AG08395 (cell line): ENCODE measurements around the gene DNAJC24.

ENCODE experiments used
- DNase-seq: peaks from one replicate; pipeline ENCODE4 v3.0.0; 2012; ENCODE audit warnings: mixed read lengths, low spot score

Gene DNAJC24

DNA sequence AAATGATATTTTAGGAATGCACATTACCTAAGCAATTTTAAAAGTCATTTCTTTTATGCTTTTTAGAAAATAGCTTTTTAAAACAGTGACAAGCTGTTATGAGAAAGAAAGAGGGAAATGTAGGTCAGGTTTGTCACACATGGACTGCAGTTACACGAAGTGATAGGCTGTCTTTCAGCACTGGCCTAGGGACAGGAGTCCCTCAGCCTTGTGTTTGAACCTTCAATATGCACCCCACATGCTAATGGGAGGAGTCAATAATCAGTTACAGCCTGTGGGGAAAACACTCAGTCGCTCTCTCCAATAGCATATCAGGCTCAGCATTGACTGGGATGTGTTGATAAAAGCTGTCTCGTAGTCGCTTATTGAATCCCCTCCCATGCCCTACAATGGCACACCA is 45.8 kb downstream of the DNAJC24 start:
- no peak for DNase-seq

DNA sequence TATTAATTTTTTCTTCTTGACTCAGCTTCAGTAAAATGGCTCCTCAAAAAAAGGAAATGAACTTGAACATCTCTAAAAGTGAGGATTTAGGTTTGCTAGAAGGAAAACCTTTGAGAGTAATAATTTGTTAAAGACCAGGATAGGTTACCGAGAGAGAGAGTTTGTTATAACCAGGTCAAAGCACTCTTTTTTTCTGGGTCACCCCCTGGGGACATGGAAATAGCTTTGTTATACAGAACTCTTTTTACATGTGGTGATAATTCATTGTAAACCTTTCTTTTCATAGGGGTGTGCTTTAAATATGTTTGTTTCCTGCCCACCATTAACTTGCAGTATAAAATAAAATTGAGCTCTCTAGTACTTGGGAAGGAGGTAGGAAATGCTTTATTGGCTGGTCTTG is 47.7 kb downstream of the DNAJC24 start:
- DNase-seq: no peak

DNA sequence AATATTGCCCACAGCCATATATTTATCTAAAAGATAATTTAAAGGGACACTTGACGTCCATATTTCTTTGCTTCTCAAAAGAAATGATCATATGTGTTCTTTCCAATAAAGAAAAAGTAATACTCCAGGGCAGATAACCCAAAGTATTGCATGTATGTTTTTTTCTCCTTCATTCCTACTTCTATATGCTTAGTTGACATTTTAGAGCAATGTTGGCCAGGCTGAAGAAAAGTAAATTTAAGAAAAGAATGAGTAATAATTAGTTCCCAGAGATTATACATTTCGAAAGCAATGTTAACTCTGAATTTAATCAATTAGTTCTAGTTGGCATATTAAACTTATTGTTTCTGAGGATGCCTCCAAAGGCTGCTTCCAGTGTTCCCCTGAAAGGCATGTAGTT is 48.2 kb downstream of the DNAJC24 start:
- no peak for DNase-seq

DNA sequence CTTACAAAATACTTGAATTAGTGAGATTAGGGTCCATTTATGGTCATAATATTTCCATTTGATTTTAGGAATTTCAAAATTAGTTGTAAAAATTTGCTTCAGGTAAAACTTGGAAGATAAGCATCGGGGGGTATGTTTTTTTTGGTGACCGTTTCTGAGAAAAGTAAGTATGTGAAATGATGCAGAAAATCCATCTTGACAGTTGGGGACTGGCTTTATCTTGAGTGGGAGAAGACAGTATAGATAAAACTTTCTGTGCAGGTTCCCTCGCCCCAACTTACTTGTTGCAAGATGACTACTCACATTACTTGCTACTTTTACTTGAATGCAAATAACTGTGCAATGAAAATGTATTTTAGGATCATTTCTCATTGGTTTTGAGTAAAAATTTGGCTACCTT is 49.5 kb downstream of the DNAJC24 start:
- no peak for DNase-seq

DNA sequence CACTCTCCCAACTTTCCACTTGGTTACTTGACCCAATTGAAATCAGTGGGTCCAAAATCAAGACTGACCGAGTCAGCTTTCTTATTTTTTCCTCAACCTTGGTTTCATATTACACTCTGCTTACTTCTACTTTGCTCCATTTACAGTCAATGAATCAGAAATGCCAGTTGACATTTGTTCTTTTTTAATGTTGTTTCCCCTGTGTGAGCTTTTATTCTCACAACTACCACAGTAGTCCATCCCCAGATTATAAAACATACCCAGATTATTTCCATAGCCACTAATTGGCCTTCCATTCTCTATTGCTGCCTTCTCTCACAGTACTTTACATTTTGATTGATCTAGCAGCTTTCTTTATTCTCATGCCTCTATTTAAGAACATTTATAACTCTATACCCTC is 50.0 kb downstream of the DNAJC24 start:
- DNase-seq: no peak

DNA sequence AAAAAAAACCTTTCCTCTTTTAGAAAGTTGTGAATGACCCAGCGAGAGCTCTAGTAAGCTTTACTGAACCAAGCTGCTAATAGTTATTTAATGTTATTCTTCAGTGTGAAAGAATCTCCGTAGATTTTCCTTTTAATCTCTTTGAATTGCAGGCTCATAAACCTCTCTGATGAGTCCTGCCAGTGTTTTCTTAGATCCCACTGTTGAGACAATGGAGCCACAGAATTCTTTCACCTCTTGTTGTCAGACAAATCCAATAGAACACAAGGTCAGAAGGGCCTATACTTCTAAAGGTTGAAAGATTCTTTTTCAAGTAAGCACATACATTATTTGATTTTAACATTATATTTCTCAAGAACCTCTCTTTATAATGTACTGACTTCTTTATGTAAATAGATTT is 52.2 kb downstream of the DNAJC24 start:
- no peak for DNase-seq

DNA sequence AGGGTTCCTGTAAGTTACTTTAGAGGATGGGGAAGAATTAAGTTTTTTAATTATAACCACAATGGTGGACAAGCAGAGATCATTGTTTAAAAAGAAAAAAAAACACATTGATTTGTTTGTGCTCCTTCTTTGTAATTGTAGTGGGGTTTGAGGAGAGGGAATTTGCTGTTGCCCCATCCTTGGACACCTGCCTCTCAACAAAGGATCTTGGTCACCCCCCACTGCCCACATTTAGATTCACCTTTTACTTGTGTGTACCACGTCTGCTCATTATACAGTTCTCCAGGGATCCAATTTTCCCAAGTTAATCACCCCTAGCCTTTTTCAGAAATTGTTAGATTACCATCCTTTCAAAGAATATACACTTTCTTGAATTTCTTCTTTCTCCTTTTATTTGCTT is 53.0 kb downstream of the DNAJC24 start:
- no peak for DNase-seq

DNA sequence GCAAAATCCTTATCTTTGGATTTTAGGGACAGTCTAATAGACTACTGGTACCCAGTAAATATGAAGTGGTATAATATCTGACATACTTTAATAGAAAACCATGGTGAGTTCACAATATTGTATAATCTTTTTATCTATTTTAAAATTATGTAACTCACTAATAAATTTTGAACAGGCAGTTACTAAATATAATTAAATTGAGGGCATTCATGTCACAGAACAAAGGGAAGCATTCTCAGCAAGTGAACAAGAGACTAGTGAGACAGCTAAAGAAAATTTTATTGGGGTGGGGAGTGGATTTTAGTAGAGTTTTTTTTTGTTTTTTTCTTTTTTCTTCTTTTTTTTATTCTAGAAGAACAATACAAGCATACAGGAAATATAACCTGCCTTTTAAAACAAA is 55.0 kb downstream of the DNAJC24 start:
- no peak for DNase-seq

DNA sequence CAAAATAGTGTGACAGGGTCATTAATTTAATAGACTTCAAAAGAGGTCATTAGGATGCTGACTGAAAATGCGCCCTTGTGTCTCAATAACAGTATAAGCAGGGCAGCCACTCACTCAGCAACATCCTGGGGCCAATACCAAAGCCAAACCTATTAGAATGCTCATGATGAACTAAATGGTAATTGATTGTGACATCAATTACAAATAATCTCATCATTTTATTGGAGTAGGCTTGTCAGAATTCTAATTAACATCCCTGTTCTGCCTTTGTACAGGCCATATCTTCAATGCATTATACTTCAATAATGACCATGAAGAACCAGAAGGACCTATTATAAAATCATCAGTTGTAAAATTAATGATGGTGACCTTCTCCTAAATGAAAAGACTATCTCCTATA is 64.2 kb downstream of the DNAJC24 start:
- no peak for DNase-seq

DNA sequence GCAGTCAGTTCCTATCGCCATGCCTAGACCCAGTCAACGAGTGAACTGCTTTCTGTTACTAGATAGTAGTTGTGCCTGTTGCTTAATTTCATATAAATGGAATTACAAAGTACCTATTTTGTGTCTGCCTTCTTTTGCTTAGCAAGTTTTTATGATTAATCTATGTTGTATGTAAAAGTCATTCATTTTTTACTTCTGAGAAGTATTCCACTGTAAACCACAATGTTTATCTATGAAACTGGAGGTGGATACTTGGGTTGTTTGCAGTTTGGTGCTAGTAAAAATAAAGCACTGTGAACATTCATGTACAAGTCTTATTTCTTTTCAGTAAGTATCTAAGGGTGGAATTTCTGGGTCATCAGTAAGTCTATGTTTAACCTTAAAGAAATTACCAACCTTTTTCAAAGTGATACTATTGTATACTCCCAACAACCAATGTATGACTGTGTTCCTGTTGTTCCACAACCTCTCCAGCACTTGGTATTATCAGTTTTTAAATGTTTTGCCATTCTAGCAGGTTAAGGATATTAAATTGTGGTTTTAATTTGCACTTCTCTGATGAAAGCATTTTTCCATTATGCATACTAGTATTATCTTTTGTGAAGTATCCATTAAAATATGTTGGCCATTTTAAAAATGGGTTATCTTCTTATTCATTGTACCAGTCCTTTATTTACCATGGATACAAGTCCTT is 68.2 kb downstream of the DNAJC24 start:
- peak; percentile 2 for DNase-seq

DNA sequence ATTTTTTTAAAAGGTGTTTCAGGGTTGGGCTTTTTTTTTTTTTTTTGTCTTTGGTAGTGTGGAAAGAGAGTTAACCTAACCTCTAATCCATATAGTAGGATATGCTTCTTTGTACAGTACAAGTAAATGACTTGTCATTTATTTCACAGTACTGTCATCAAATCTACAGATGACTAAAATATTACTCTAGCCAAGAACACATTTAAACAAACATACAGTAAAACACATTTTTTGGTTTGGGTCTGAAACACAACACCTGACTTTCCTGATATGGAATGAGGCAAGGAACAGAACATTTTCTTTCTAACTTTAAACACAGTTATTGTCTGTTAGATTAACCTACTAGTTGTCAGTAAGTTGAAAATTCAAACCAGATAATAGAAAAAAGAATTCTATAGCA is 71.6 kb downstream of the DNAJC24 start:
- no peak for DNase-seq

DNA sequence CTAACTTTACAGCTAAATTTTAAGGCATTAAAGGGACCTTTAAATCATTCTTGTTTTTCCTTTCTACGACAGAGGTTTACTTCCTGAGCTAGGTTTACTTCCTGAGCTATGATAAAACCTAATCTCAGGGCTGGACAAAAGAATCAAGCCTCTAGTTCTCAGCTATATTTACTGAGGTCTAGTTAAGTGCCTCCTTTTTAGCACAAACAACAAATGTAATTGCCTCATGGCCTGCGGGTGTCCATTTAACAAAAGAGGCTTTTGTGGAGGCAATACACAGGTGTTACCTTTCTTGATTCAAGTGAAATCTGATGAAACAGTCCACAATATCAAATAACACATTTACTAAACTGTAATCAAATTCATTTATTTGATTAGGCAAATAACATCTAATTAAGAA is 72.4 kb downstream of the DNAJC24 start:
- DNase-seq: no peak

DNA sequence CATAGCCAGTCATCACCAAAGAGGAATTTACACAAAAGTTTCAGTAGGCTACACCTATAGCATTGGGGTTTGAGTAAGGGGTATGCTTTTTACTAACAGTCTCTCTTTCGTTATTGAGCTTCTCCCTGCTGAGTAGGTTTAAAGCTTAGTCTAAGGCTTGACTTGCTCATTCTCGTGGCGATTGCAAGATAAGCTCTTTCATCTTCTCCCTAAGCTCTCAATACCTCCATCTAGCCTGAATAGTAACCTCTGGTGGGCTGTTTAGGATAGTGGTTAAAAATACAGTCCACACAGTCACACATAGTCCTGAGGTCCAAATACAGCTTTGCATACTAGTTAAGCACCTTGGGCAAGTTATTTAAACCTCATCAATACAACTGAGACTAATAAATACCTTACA is 74.1 kb downstream of the DNAJC24 start:
- no peak for DNase-seq

DNA sequence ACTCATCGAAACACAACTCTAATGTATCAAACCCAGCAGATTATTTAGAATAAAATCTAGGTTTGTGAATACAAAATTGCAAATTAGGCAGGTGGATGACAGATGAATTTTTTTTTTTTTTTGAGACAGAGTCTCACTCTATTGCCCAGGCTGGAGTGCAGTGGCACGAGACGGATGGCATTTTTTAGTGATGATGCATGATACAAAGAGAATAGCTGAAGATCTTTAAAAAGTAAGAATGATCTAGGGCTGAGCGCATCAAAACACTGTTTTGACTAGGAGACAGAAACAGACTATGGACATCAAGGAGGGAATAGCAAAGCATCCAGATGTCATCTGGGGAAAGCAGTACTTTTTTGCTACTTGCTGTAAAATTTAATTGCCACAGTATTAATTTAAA is 76.0 kb downstream of the DNAJC24 start:
- DNase-seq: no peak

DNA sequence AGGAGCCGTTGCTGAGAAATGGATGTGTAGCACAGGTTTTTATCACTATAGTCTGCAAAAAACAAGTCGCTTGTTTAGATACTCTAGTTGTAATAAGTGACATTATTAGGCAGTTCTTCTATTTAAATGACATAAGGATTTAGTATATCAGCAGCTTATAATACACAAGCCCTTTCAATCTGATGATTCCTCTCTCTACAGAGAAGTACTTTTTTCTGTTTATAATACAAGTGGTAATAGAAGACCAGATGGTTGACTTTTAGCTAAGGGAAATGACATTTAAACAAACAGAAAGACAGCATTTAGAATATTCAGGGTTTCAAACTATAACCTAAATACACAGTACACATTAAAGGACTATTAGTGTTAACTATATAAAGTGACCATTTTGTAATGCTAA is 79.4 kb downstream of the DNAJC24 start:
- DNase-seq: no peak

DNA sequence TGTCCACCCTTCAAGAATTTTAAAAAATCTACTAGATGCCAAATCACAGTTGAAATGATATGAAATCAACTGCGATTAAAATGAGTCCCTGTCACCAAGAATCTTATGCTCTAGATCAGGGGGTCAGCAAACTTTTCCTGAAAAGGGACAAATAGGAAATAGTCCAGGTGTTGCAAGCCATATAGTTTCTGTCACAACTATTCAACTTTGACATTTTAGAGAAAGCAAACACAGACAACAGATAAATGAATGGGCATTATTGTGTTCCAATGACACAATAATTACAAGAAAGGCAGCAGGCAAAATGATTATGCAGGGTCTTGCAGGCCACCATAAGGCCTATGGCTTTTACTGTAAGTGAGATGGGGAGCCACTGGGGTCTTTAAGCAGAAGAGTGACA is 81.2 kb downstream of the DNAJC24 start:
- DNase-seq: no peak

DNA sequence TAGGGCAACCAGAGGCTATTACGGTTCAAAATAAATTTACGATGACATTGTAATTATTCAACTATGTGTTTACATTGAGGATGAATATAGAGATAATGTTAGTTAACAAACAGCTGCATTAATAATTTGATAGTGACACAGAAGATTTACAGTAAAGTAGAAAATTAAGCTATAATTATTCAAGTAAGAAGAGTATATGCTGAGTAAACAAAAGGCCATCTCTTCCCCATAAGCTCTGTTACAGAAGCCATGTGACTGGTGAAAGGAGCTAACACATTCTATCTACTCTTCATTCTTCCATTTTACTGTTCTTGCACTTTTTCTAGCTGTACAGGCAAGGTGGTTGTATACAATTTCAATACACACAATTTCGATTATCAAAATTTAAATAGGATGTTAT is 85.5 kb downstream of the DNAJC24 start:
- no peak for DNase-seq

DNA sequence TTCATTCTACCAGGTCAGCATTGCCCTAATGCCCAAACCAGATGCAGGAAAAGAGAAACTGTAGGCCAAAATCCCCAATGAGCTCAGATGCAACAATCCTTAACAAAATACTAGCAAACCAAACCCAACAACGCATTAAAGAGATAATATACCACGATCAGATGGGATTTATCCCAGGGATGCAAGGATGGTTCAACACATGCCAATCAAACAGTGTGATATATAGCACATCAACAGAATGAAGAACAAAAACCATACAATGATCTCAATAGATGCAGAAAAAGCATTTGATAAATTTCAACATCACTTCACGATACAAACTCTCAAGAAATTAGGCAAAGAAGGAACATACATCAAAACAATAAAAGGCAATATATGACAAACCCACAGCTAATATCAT is 94.8 kb downstream of the DNAJC24 start:
- DNase-seq: no peak

DNA sequence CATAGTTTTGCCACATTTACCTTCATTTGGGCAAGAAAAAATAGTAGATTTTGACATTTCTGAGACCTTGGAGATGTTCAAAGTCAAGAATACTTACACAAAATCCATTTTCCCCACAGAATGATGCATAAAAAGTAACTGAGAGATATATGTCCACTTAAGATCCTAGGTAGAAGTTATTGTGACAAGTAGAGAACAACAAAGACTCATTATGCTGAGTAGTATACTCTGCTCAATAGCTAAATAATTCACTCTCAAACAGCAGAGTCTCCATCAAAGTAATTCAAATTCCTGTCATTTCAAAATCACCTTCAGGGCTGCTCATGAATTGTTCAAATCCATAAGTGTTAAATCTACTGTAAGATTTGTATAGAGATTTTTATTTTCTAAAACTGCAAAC is 104.4 kb downstream of the DNAJC24 start:
- DNase-seq: no peak

DNA sequence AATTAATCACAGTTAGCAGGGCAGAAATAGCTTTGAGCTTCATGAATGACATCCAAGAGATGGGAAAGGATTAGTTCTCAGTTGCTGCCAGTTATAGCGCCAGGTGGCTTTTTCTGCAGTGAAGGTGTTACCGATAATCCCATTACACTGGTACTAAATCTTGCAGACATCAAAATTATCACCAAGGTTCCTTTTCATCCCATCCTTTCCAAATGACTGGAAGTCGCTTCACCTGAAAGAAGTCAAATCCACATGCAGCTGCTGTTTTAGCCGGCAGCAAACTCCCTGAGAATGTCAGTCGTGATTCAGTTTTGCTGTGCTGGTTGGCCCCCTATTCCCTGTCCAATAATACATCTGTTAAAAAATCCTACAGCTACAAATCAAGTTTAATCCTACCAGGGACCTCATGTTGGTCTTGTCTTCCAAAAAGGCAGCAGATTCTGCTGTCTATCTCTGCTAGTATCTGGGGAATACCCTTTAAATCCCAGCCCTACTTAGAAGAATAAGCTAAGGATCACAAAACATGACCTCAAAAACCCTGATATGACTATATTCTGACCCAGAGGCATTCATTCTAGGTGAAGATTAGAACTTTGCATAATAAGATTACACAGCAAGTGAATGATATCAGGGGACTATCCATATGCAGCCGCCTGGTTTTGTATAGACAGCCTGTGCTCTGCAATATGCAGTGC is 108.0 kb downstream of the DNAJC24 start:
- DNase-seq: no peak

DNA sequence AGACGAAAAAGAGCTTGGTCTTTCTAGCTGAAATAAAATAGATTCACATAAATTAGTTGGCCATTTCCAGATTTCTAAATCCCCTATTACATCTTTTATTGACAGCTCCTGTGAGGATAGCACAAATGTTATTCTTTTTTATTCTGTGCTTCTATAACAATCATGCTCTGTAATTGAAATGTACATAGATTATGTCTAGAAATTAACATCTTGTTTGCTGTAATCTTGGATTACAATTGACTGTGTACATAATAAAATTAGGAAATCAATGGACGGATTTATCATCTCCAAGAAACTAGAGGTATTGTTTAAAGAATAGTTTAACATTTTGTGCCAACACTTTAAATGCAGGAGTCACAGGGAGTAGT is 108.5 kb downstream of the DNAJC24 start:
- no peak for DNase-seq

DNA sequence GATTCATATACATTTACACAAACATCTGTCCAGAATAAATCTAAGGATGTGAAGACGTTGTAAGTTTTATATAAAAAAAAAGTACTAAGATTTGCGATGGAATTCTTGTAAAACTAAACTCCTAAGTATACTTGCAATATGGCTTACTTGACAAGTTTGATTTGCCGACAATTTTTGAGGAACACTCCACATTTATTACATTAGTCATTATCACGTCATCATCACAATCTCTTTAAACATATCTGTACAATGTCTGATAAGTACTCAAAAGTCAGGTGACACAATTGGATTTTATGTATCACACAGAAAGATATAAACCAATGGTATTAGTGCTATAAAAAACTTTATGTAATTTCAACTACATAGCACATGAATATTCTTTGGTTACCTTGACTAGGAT is 109.4 kb downstream of the DNAJC24 start:
- no peak for DNase-seq

DNA sequence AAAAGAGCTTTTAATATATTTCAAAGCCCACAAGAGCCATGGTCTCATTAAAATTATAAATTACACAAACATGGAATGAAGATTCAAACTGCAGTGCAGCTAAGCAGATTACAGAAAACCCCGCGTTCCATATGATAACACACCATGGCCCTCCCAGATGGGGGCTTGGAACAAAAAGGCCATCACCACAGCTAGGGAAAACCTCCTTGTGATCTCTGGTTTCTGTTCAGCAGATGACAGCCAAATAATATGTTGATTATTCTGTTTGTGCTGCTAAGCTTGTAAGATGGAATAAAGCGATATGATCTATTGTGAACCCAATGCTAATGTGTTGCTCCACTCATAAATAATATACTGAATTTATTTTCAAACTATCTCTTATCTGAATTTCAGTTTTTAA is 111.3 kb downstream of the DNAJC24 start:
- DNase-seq: no peak
